ENCODE measurements around the gene BCAT1.

BCAT1 gene

DNA sequence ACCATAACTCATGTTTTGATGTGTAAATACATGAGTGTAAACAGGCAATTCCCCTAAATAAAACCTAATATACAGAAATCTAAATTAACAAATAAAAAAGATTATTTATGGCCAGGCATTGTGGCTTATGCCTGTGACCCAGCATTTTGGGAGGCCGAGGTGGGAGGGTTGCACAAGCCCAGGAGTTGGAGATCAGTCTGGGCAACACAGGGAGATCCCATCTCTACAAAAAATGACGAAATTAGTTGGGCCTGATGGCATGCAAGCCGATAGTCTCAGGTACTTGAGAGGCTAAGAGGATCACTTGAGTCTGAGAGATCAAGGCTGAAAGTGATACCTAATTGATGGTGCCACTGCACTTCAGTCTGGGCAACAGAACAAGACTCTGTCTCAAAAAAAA lies 48.7 kb downstream of the BCAT1 start:
- no peak overlapping the region for H3K4me3 ChIP-seq (ENCODE audit: low read depth, low read length)
- TF ChIP-seq, protein P1, sequence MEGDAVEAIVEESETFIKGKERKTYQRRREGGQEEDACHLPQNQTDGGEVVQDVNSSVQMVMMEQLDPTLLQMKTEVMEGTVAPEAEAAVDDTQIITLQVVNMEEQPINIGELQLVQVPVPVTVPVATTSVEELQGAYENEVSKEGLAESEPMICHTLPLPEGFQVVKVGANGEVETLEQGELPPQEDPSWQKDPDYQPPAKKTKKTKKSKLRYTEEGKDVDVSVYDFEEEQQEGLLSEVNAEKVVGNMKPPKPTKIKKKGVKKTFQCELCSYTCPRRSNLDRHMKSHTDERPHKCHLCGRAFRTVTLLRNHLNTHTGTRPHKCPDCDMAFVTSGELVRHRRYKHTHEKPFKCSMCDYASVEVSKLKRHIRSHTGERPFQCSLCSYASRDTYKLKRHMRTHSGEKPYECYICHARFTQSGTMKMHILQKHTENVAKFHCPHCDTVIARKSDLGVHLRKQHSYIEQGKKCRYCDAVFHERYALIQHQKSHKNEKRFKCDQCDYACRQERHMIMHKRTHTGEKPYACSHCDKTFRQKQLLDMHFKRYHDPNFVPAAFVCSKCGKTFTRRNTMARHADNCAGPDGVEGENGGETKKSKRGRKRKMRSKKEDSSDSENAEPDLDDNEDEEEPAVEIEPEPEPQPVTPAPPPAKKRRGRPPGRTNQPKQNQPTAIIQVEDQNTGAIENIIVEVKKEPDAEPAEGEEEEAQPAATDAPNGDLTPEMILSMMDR (IDR thresholded peaks at IDR 0.05; ENCODE audit: borderline replicate concordance, insufficient read depth, low read depth, low read length): no peak

DNA sequence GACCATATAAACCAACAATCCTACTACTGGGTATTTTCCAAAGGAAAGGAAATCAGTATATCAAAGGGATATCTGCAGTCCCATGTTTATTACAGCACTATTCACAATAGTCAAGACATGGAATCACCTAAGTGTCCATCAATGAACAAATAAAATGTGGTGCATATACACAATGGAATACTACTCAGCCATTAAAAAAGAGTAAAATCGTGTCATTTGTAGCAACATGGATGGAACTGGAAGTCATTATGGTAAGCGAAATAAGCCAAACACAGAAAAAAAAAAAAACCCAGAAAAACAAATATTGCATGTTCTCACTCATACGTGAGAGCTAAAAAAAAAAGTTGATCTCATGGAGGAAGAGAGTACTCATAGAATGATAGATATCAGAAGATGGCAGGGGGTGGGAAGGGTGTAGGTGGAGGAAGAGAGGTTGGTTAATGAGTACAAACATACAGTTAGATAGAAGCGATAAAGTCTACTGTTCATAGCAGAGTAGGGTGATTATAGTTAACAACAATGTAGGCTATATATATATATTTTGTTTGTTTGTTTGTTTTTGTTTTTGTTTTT lies 49.3 kb downstream of the BCAT1 start:
- TF ChIP-seq, protein P1 (IDR thresholded peaks at IDR 0.05; ENCODE audit: borderline replicate concordance, insufficient read depth, low read depth, low read length): no peak
- H3K4me3 ChIP-seq (ENCODE audit: low read depth, low read length): no peak overlapping the region

DNA sequence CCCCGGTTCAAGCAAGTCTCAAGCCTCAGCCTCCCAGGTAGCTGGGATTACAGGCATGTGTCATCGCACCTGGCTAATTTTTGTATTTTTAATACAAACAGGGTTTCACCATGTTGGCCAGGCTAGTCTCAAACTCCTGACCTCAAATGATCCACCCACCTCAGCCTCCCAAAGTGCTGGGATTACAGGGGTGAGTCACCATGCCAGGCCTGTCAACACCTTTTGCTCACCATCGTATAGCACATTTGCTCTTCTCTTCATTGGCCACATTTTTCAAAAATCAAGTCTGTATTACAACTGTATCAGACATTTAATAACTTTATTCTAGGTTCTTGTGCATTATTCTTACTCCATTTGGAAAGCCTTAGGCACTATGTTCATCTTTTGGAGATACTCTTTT lies 50.3 kb downstream of the BCAT1 start:
- H3K4me3 ChIP-seq (ENCODE audit: low read depth, low read length): no peak overlapping the region
- TF ChIP-seq, protein P1 (IDR thresholded peaks at IDR 0.05; ENCODE audit: borderline replicate concordance, insufficient read depth, low read depth, low read length): no peak

DNA sequence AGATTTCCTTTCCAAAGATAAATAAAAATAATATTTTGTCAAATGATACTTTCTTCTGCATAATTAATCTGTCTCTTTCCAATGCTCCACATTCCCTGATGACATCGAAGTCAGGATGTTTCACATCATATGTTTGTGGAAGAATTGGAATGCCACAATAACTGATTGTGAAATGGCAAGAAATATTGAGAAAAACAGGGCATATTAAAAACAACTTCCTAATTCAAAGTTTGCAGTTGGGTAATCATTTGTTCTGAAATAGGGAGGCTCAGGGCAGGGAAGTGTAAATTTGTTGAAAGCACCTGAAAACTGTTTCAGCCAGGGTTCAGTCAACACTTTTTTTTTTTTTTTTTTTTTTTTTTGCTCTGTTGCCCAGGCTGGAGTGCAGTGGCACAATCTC lies 50.7 kb downstream of the BCAT1 start:
- TF ChIP-seq, protein P1 (IDR thresholded peaks at IDR 0.05; ENCODE audit: borderline replicate concordance, insufficient read depth, low read depth, low read length): no peak
- H3K4me3 ChIP-seq (ENCODE audit: low read depth, low read length): no peak overlapping the region

DNA sequence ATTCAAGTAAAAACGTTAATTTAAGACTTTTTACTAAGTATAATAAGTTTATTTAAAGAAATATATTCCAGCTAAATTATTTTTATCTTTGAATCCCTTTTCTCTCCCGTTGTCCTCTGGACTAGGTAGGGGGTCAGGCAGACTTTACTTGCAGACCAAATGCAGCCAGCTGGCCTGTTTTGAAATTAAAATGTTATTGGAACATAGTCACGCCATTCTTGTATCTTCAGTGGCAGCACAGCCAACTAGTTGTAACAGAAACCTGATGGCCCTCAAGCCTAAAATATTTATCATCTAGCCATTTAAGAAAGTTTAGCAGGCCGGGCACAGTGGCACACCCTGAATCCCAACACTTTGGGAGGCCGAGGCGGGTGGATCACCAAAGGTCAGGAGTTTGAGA lies 52.7 kb downstream of the BCAT1 start:
- H3K4me3 ChIP-seq (ENCODE audit: low read depth, low read length): no peak overlapping the region
- TF ChIP-seq, protein P1 (IDR thresholded peaks at IDR 0.05; ENCODE audit: borderline replicate concordance, insufficient read depth, low read depth, low read length): no peak

DNA sequence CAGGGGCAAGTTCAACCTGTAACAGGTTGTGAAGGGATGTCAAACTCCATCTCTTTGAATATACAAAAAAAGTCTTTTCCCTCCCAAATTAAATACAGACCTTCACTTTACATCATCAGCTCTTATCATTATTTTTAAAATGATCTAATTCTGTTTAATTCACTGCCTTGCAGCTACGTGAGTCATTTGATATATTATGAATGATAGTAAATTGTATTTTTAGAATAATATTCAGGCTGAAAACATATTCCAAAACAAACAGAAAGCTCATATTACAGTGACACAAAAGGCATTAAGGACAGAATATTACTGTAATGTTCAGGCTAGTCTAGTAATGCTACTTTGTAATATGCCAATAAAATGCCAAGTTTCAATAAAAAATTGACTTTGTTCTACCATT lies 53.3 kb downstream of the BCAT1 start:
- TF ChIP-seq, protein P1 (IDR thresholded peaks at IDR 0.05; ENCODE audit: borderline replicate concordance, insufficient read depth, low read depth, low read length): no peak

DNA sequence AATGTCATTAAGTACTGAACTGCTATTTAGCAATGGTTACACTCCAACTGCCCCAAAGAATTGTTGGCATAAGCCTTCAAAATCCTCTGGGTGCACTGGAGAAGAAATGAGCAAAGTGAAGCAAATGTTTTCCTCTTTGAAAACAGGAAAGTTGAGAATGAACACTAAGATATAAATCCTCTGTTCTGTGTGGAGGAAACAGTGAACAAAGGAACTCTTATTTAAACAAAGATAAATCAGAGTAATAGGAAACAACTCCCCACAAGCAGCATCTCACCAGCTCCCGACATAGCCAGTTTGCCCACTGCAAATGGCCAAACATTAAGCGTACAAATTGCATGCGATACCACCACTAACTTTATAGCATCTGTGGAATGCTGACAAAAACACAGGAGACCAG lies 54.0 kb downstream of the BCAT1 start:
- TF ChIP-seq, protein P1 (IDR thresholded peaks at IDR 0.05; ENCODE audit: borderline replicate concordance, insufficient read depth, low read depth, low read length): no peak
- H3K4me3 ChIP-seq (ENCODE audit: low read depth, low read length): no peak overlapping the region

More for the DNA sequence above, 53.3 kb downstream of the BCAT1 start:
- no peak overlapping the region for H3K4me3 ChIP-seq (ENCODE audit: low read depth, low read length)

Data from GM12875 (cell line).